Limb (tissue), 2 donors: Measurements from ENCODE around the gene TSC2.
"Not testable (repeated sequence)": the region's sequence is repeated elsewhere in the genome, so short reads cannot be mapped to it uniquely, and the experiment has no call there.

Source experiments
- DNase-seq, 2 donors: peaks; one replicate each; pipeline ENCODE4 v3.0.0-alpha.2; 2016; ENCODE audit errors: extremely low spot score in 2 of 2

The TSC2 gene

GRCh38 chr16:2030036-2030435 is 17.7 kb upstream of the TSC2 start:
- no peak for DNase-seq

- no peak for DNase-seq
Measured at GRCh38 chr16:2031081-2031577, 16.7 kb upstream of the TSC2 start.

GRCh38 chr16:2032285-2033056 is 15.3 kb upstream of the TSC2 start:
- DNase-seq, result no peak

- peak; percentile 70 to 74 for DNase-seq
Measured at GRCh38 chr16:2033057-2033908, 14.5 kb upstream of the TSC2 start.

GRCh38 chr16:2033909-2034695 is 13.7 kb upstream of the TSC2 start:
- DNase-seq, result not testable (repeated sequence)

GRCh38 chr16:2034696-2035430 is 12.9 kb upstream of the TSC2 start:
- no peak for DNase-seq

GRCh38 chr16:2035431-2036199 is 12.2 kb upstream of the TSC2 start:
- DNase-seq, result peak in 1 of 2 donors; percentile 79

- no peak for DNase-seq
Measured at GRCh38 chr16:2036200-2036966, 11.4 kb upstream of the TSC2 start.

- no peak for DNase-seq
Measured at GRCh38 chr16:2037115-2037514, 10.7 kb upstream of the TSC2 start.

GRCh38 chr16:2037647-2038381 is 10.0 kb upstream of the TSC2 start:
- DNase-seq, result peak in 1 of 2 donors; percentile 90

- peak in 1 of 2 donors; percentile 84 for DNase-seq
Measured at GRCh38 chr16:2038382-2039231, 9.2 kb upstream of the TSC2 start.

- DNase-seq, result peak; percentile 79 to 86
Measured at GRCh38 chr16:2039274-2040031, 8.3 kb upstream of the TSC2 start.

- no peak for DNase-seq
Measured at GRCh38 chr16:2040041-2040786, 7.6 kb upstream of the TSC2 start.

- no peak for DNase-seq
Measured at GRCh38 chr16:2040787-2041522, 6.8 kb upstream of the TSC2 start.

GRCh38 chr16:2042171-2042985 is 5.4 kb upstream of the TSC2 start:
- DNase-seq, result no peak
